Activated CD4-positive, CD25-positive, alpha-beta regulatory T cell (primary cell): ENCODE data around the gene LRFN2.

Experiments used
- DNase-seq, 4 experiments: peaks; one replicate each; lab custom pipeline; 2025; lab: John Stamatoyannopoulos, UW

LRFN2 gene

DNA sequence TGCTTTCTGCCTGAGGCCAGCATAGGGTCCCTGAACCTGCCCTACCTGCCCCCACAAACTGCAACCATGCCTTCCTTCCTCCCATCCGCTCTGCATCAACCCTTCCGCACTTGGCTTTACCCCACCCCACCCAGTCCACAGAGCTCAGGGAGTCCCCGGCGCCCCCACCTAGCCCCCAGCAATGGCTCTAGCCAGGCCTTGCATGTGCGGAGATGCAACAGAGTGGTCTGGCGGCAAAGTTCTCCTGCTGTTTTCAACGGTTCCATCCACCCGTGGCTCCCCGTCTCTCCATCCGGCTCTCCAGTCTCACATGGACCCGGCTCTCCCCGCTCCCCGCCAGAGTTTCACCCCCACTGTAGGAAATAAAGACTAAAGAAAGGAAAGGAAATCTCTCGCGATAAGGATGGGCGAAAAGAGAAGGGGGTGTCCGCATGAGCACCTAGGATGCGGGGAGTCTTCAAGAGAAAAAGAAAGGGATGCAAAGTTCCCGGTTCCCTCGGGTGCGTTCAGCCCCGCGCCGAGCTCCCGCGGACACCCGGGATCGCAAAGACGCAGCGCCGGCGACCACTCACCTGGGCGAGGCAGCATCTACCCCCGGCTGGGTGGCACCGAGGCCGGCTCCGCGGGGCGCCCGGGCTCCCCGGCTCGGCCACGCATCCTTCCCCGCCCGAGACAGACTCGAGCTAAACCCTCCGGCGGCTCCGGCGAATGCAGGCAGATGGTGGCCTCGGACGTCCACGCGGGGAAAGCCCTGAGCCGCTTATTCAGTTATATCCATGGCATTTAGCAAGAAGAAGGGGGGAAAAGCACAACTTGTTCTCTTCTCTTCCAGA is 579 bp downstream of the LRFN2 start:
- DNase-seq: no peak

- DNase-seq: no peak
These were observed 1.4 kb downstream of the LRFN2 start for GRCh38 chr6:40585651-40586269.

- DNase-seq: no peak
These were observed 1.9 kb downstream of the LRFN2 start for GRCh38 chr6:40585223-40585622.

DNA sequence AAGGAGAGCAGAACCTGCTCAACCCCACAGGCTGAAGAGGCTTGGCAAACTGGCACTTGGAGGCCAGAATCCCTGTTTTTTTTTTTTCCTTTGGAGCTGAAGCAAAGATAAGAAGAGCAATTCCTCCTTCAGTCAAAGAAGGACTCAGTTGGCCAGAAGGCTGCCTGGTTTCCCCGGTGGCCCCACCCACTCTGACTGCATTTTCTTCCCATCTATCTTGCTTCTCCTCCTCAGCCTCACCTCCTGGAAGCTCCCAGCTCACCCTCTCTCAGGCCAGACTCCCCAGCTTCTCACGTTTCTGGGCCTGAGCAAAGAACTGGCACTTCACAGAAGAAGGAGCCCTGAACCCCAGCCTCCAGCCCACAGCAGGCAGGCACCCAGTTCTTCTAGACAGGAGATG is 2.4 kb downstream of the LRFN2 start:
- no peak for DNase-seq

- no peak for DNase-seq
These were observed 3.5 kb downstream of the LRFN2 start for GRCh38 chr6:40583709-40584108.

DNA sequence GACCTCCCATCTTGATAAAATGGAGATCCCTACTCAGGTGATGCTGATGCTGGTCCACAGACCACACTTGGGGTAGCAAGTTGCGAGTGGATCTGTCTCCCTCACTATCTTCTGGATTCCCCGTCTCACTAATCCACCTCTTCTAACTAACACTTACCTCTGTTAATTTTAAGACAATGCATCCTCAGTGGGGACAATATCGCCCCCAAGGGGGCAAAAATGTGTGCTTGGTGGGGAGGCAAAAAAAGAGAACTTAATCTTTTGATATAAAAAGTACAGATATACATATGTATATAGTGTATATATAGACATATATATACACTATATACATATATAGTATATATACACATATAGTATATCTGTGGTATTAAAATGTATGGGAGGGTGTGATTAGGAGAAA is 4.3 kb downstream of the LRFN2 start:
- no peak for DNase-seq

- DNase-seq: no peak
These were observed 8.1 kb downstream of the LRFN2 start for GRCh38 chr6:40579101-40579500.

GRCh38 chr6:40577672-40578071 is 9.5 kb downstream of the LRFN2 start:
- no peak for DNase-seq

DNA sequence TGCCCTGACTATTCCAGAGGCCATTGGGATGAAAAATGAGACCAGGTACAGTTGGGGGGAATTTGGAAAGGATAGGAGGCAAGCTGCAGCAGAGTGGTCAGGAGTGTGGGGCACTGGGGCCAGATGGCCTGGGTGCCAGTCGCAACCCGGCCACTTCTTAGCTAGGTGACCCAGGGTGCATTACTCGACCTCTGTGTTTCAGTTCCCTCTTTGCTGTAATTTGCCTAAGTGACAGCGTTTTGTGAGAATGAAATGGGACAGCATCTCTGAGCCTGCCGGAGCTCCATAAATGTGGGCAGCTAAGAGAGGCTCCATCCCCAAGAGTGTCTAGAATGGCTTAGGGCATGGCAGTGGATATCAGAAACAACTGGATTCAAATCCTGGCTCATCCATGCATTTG is 13.9 kb downstream of the LRFN2 start:
- no peak for DNase-seq

GRCh38 chr6:40569162-40569910 is 17.8 kb downstream of the LRFN2 start:
- no peak for DNase-seq

- DNase-seq: no peak
These were observed 19.0 kb downstream of the LRFN2 start for GRCh38 chr6:40568062-40568708.

GRCh38 chr6:40563111-40563510 is 24.1 kb downstream of the LRFN2 start:
- DNase-seq: no peak

DNA sequence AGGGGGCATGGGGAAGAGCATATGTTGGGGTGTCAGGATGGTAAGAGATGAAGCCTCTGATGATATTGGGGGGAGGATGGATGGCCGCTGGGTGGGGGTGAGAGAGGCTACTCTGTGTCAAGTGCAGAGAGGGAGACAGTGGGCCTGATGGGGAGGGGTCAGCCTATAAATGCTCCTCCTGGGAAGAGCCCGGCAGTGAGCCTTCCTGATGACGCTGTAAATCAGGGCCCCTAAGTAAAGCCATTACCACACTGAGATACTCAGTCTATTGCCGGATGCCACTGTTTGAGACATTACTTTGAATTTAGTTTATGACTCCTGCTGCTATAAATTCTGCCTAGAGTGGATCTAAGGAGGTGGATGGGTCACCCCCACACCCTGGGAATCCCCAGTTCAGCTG is 28.1 kb downstream of the LRFN2 start:
- no peak for DNase-seq

DNA sequence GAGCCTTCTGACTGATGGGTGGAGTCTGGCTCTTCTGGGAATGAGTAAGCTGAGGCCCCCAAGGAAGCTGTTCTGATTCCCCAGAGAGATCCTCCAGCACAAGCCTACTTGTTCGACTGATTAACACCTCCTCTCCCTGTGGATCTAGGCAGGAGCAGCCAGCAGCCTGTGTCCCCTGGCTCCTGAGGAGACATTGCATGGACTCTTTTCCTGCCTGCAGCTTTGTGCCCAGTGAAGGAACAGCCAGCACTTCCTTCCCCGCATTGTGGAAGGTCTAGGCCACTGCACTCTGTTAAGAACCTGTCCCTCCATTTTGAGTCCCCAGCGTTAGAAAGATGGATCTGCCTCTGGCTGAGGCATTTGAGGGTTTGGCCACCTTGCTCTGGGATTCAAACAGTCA is 29.1 kb downstream of the LRFN2 start:
- DNase-seq: no peak

GRCh38 chr6:40556881-40557280 is 30.3 kb downstream of the LRFN2 start:
- DNase-seq: no peak

GRCh38 chr6:40556023-40556422 is 31.1 kb downstream of the LRFN2 start:
- DNase-seq: no peak

DNA sequence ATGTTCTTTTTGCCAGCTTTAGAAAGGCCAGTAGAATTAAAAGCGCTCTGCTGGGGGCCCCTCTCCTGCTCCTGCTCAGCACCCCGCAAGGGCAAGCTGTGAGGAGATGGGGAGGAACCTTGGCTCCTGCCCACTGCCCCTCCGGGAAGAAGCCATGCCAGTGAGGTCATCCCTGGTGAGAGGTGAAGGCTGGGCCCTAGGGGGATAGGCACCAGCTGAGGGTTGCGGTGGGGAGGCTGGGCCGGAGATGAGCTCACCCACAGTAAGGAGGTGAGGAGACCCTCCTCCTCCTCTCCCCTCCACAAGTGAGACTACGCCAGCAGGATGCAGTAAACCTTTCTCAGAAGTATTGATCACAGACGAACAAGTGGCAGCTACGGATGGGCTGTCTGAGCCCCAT is 32.1 kb downstream of the LRFN2 start:
- no peak for DNase-seq

DNA sequence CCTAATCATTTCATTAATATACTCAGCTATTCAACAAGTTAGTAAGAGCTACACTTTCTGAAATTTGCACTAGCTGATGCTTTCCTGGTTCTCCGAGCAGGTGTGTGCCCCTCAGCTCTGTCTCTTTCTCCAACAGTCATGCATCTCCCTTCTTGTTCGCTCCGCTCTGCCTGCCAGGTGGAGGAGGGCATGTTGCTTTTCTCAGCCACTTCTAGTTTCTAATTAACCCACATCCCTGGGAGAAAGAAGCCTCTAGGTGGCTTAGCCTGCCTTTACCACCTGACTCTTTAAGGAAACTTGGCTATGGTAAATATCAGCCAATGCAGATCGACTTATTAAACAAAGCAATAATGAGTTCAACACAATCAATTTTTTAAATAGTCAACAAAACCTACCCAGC is 34.2 kb downstream of the LRFN2 start:
- DNase-seq: no peak

DNA sequence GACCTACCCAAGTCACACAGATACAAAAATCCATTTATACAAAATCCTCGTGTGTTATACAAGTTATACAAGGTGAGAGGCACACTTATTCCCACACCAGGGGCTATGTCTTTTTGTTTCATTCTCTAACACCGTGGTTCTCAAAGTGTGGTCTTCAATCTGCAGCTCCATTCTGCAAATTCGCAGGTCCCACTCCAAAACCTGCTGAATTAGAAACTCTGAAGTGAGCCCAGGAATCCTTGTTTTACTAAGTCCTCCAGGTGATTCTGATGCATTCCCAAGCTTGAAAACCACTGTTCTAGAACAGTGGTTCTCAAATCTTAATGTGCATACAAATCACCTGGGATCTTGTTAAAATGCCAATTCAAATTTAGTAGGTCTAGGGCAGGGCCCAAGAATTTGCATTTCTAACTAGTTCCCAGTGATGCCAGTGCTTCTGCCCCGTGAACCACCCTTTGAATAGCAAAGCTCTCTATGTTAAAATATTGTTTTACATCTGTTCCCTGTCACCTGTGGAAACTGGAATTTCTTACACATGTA is 35.1 kb downstream of the LRFN2 start:
- no peak for DNase-seq

- no peak for DNase-seq
These were observed 36.7 kb downstream of the LRFN2 start for GRCh38 chr6:40550202-40551101.

DNA sequence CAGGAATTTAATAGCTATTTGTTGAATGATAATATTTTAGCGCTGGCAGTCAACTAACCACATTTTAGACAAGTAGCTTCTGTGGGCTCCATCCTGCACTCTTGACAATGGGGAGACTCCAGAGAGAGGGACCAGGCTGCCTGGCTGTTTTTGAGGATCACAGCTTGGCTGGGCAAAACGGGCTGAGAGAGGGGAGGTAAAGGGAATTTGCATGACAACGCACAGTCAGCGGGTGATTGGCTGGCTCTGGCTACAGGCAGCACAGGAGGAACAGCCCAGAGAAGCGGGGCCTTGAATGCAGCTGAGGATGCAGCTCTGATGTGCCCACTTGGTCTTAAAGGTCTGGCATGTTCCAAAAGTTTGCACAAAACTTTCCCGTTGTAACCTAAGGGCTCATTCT is 41.2 kb downstream of the LRFN2 start:
- no peak for DNase-seq
